A549 (cell line): ENCODE measurements around the gene TERF2IP. TPM values are rescaled to one million over a fixed set of nuclear protein-coding genes. Genes with fewer than 3 reads are reported as not detected.
A peak's percentile ranks its signal among the peaks of the same experiment; 100 is the strongest.

Experiments used
- ATAC-seq, 2 experiments: fragments of 200-7000 bp in 1 of 2; fragments of >200 bp in 1 of 2; cut with Nextera tagmentation in 1 of 2; cut with Tn5 transposase in 1 of 2; 3 replicates each; pipeline versions ENCODE4 v1.8.0 to v1.9.1; 2018 to 2020; ENCODE audit warnings: mild to moderate bottlenecking in 1 of 2, moderate library complexity in 1 of 2
- CTCF ChIA-PET: fragments of 300-600 bp; sonication (Branson Sonifier 250); formaldehyde crosslinking; extraction: SDS; loops from one replicate; lab custom pipeline; 2021; ENCODE audit warnings: antibody characterized with exemption, inconsistent platforms; lab: Yijun Ruan, JAX
- POLR2A ChIA-PET: fragments of 350-600 bp; formaldehyde crosslinking; extraction: SDS; loops from one replicate; lab custom pipeline; 2021; ENCODE audit warnings: antibody characterized with exemption, inconsistent platforms; lab: Yijun Ruan, JAX
- DNase-seq, 2 experiments: peaks; one replicate each; pipeline versions ENCODE4 v3.0.0 to v3.0.0-alpha.2; 2011 to 2016; ENCODE audit warnings: low read depth in 1 of 2, low spot score in 1 of 2
- FAIRE-seq: peaks from 2 replicates; lab custom pipeline; 2011; peaks lifted over from hg19 to GRCh38; lab: Jason Lieb, UNC
- H3K27ac ChIP-seq, 2 experiments: fragments of >200 bp; sonication (Bioruptor Twin); formaldehyde crosslinking; 3 replicates each; pipeline ENCODE4 v1.5.1; 2016 to 2017
- H3K4me1 ChIP-seq: fragments of >200 bp; sonication (Bioruptor Twin); formaldehyde crosslinking; 3 replicates; pipeline ENCODE4 v1.6.1; 2016
- H3K4me2 ChIP-seq: fragments of >200 bp; sonication (Bioruptor Twin); formaldehyde crosslinking; 3 replicates; pipeline ENCODE4 v1.6.1; 2016
- H3K4me3 ChIP-seq: fragments of >200 bp; sonication (Bioruptor Twin); formaldehyde crosslinking; 3 replicates; pipeline ENCODE4 v1.5.1; 2016
- H3K9me3 ChIP-seq: fragments of >200 bp; sonication (Bioruptor Twin); formaldehyde crosslinking; 3 replicates; pipeline ENCODE4 v1.6.1; 2016
- BHLHE40 ChIP-seq: IDR thresholded peaks from 2 replicates; pipeline ENCODE4 v1.6.1; 2012; ENCODE audit warnings: low read depth, low read length, inconsistent platforms
- EHMT2 ChIP-seq: fragments of 200-600 bp; sonication (generic); IDR thresholded peaks from 2 replicates; pipeline ENCODE4 v1.6.1; 2016; ENCODE audit warnings: antibody characterized with exemption, low read depth, mild to moderate bottlenecking, moderate library complexity
- ESRRA ChIP-seq: fragments of 150-350 bp; IDR thresholded peaks from 2 replicates; pipeline ENCODE4 v1.6.1; 2014; ENCODE audit warnings: mild to moderate bottlenecking, low read length, borderline replicate concordance
- FOSB ChIP-seq: fragments of 250-450 bp; sonication (Bioruptor Pico); IDR thresholded peaks from 2 replicates; pipeline ENCODE4 v1.5.0; 2020; ENCODE audit warnings: mild to moderate bottlenecking, moderate library complexity
- GATA3 ChIP-seq: IDR thresholded peaks from 2 replicates; pipeline ENCODE4 v1.6.1; 2012; ENCODE audit warnings: borderline replicate concordance
- HES2 ChIP-seq: fragments of >200 bp; sonication (Bioruptor Twin); formaldehyde crosslinking; IDR thresholded peaks from 2 replicates; pipeline ENCODE4 v1.6.1; 2016
- HEYL ChIP-seq: fragments of 250-450 bp; sonication (Bioruptor Pico); IDR thresholded peaks from 2 replicates; pipeline ENCODE4 v1.8.0; 2021; ENCODE audit warnings: mild to moderate bottlenecking, moderate library complexity
- JUN ChIP-seq, 2 experiments: fragments of >200 bp; sonication (Bioruptor Twin); formaldehyde crosslinking; IDR thresholded peaks; 2 replicates in 1 of 2; 3 replicates in 1 of 2; pipeline ENCODE4 v1.6.1; 2016 to 2017
- KDM5A ChIP-seq: fragments of 200-600 bp; sonication (generic); IDR thresholded peaks from 2 replicates; pipeline ENCODE4 v1.6.1; 2016; ENCODE audit warnings: antibody characterized with exemption, mild to moderate bottlenecking
- MAFK ChIP-seq: fragments of 450-650 bp; IDR thresholded peaks from 2 replicates; pipeline ENCODE4 v1.6.1; 2014; ENCODE audit not compliant: partially characterized antibody
- MAX ChIP-seq: IDR thresholded peaks from 2 replicates; pipeline ENCODE4 v1.6.1; 2012
- MAZ ChIP-seq: fragments of 150-350 bp; IDR thresholded peaks from 2 replicates; pipeline ENCODE4 v1.6.1; 2014; ENCODE audit warnings: antibody characterized with exemption, low read depth, low read length, borderline replicate concordance
- NPAS2 ChIP-seq: fragments of 250-450 bp; sonication (Bioruptor Pico); IDR thresholded peaks from 2 replicates; pipeline ENCODE4 v1.8.0; 2022; ENCODE audit warnings: mild to moderate bottlenecking, moderate library complexity, borderline replicate concordance
- RARB ChIP-seq: fragments of 250-450 bp; sonication (Bioruptor Pico); IDR thresholded peaks from 2 replicates; pipeline ENCODE4 v1.8.0; 2021; ENCODE audit warnings: mild to moderate bottlenecking, moderate library complexity
- RFX5 ChIP-seq: fragments of 450-650 bp; IDR thresholded peaks from 2 replicates; pipeline ENCODE4 v1.7.1; 2014; ENCODE audit warnings: antibody characterized with exemption, mild to moderate bottlenecking, moderate library complexity
- RNF2 ChIP-seq: fragments of 200-600 bp; sonication (generic); IDR thresholded peaks from 2 replicates; pipeline ENCODE4 v1.6.1; 2016; ENCODE audit warnings: low read depth, mild to moderate bottlenecking, antibody characterized with exemption, moderate library complexity, borderline replicate concordance
- TFCP2L1 ChIP-seq: fragments of 250-450 bp; sonication (Bioruptor Pico); IDR thresholded peaks from 2 replicates; pipeline ENCODE4 v1.5.0; 2021; ENCODE audit warnings: mild to moderate bottlenecking
- TP53 ChIP-seq: fragments of 250-450 bp; sonication (Bioruptor Pico); IDR thresholded peaks from 2 replicates; pipeline ENCODE4 v1.5.0; 2021; ENCODE audit warnings: mild to moderate bottlenecking, moderate library complexity
- USF2 ChIP-seq: fragments of 450-650 bp; IDR thresholded peaks from 2 replicates; pipeline ENCODE4 v1.6.1; 2014; ENCODE audit warnings: antibody characterized with exemption
- ZC3H11A ChIP-seq: fragments of 450-650 bp; IDR thresholded peaks from 2 replicates; pipeline ENCODE4 v1.6.1; 2014; ENCODE audit warnings: antibody characterized with exemption, mild to moderate bottlenecking
- ZFP36 ChIP-seq: fragments of 450-650 bp; IDR thresholded peaks from 2 replicates; pipeline ENCODE4 v1.6.1; 2014; ENCODE audit warnings: borderline replicate concordance; ENCODE audit not compliant: partially characterized antibody
- ZNF302 ChIP-seq: fragments of 250-450 bp; sonication (Bioruptor Pico); IDR thresholded peaks from 2 replicates; pipeline ENCODE4 v1.9.0; 2021; ENCODE audit warnings: inconsistent platforms, mild to moderate bottlenecking, moderate library complexity
- WGBS: methylation state at CpG from one replicate; pipeline ENCODE4 v1.1.6; 2017; ENCODE audit errors: missing lambda C conversion rate; 5-methylcytosine and 5-hydroxymethylcytosine counted together
- polyA plus RNA-seq, 4 experiments: library from polyadenylated mRNA; depleted of rRNA in 3 of 4; stranded (reverse); fragments of >200 nt; fragmentation: RNase III in 1 of 4; extraction: RNeasy Plus Mini Kit Qiagen cat#74134 plus additional on column Dnase treatment in 1 of 4; gene quantifications; 2 replicates in 3 of 4; 3 replicates in 1 of 4; pipeline ENCODE4 v1.2.3, GENCODE V29; 2011 to 2017

Gene TERF2IP
- polyA plus RNA-seq, 2 of the 4 experiments (the other 2 are of a cell fraction) = 26.7 to 37.9 TPM

GRCh38 chr16:75603241-75603640 lies 44.3 kb upstream of the TERF2IP start:
- no peak overlapping the region for H3K27ac ChIP-seq
- 68% methylated on average over 4 of the region's 4 CpGs for whole genome bisulfite sequencing
- no peak for ATAC-seq
- no peak overlapping the region for H3K4me3 ChIP-seq
- TF ChIP-seq TFCP2L1 (CRISPR knock-in tag) (no peak), RARB (no peak)
- peaks cover 6% of the 10 kb centered on the region; the same call in 2 of the 3 replicates for H3K9me3 ChIP-seq
- ChIA-PET POLR2A (no interaction called here), CTCF (interaction anchor here (0.9 to 1.6 kb wide), 2 partner anchors 12 to 411 kb away, joined by 3 to 4 read pairs; no protein-coding TSS in a partner anchor)
- DNase-seq = no peak
- no peaks in the 10 kb centered on the region for H3K4me1 ChIP-seq
- no peak for FAIRE-seq
- no peak overlapping the region for H3K4me2 ChIP-seq

GRCh38 chr16:75606507-75606906 lies 41.1 kb upstream of the TERF2IP start:
- 93% methylated on average over 1 of the region's 1 CpG for WGBS
- DNase-seq (no peak), FAIRE-seq (no peak)
- peaks cover 6% of the 10 kb centered on the region; the same call in 2 of the 3 replicates for H3K9me3 ChIP-seq
- no peak overlapping the region for H3K27ac ChIP-seq
- no peak overlapping the region for H3K4me2 ChIP-seq
- CTCF ChIA-PET = interaction anchor here (0.9 to 1.1 kb wide), 3 partner anchors 9 to 89 kb away, joined by 3 to 4 read pairs (median 4); no protein-coding TSS in a partner anchor
- POLR2A ChIA-PET = interaction anchor here (0.7 to 2.1 kb wide), 2 partner anchors 17 to 53 kb away, joined by 4 to 6 read pairs; partner anchors contain the start of gene ADAT1
- TF ChIP-seq KDM5A (no peak), MAFK (peak; percentile 96)
- TF ChIP-seq, all 56 proteins: peak for 1
- H3K4me1 ChIP-seq = no peaks in the 10 kb centered on the region
- no peak for ATAC-seq
- no peak overlapping the region for H3K4me3 ChIP-seq

GRCh38 chr16:75614066-75614897 lies 33.3 kb upstream of the TERF2IP start:
- ChIA-PET CTCF (interaction anchor here (1.1 kb wide), 2 partner anchors 93 to 142 kb away, joined by 3 read pairs; no protein-coding TSS in a partner anchor), POLR2A (interaction anchor here (0.8 kb wide), 1 partner anchor 9 kb away, joined by 3 read pairs; the partner anchor contains the start of gene ADAT1)
- WGBS = 93% methylated on average over 4 of the region's 4 CpGs
- no peak overlapping the region for H3K4me2 ChIP-seq
- ATAC-seq (peak in 1 of 2 experiments; percentile 57; a peak in 2 of 6 replicates), FAIRE-seq (no peak), DNase-seq (no peak)
- H3K27ac ChIP-seq = no peak overlapping the region
- no peaks in the 10 kb centered on the region for H3K9me3 ChIP-seq
- H3K4me1 ChIP-seq = 0 out of 3 replicates have a peak, but pooled peaks cover 6% of the 10 kb centered on the region
- TF ChIP-seq ZC3H11A (no peak), EHMT2 (no peak), ESRRA (no peak), GATA3 (no peak), RFX5 (no peak), MAZ (no peak), TP53 (CRISPR knock-in tag) (no peak), ZFP36 (no peak), HES2 (no peak), NPAS2 (CRISPR knock-in tag) (no peak), ZNF302 (CRISPR knock-in tag) (no peak), FOSB (CRISPR knock-in tag) (no peak), HEYL (CRISPR knock-in tag) (no peak), MAX (no peak), USF2 (no peak), JUN (IDR thresholded peaks at IDR 0.05) (no peak), BHLHE40 (no peak), MAFK (no peak), RNF2 (no peak)
- H3K4me3 ChIP-seq = no peak overlapping the region
